Measurements from ENCODE around the gene DSE.

DNA sequence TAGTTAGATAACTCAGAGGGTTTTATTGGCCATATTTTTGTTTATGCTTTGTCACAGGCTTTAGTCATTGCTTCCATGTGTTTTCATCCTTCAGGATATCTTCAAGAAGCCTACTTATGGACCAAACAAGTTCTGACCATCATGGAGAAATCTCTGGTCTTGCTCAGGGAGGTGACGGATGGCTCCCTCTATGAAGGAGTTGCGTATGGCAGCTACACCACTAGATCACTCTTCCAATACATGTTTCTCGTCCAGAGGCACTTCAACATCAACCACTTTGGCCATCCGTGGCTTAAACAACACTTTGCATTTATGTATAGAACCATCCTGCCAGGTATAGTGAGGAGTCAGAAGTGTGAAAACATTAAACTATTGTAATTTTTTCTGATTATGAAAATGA lies 60.1 kb downstream of the DSE start:
- TF ChIP-seq, protein P1, sequence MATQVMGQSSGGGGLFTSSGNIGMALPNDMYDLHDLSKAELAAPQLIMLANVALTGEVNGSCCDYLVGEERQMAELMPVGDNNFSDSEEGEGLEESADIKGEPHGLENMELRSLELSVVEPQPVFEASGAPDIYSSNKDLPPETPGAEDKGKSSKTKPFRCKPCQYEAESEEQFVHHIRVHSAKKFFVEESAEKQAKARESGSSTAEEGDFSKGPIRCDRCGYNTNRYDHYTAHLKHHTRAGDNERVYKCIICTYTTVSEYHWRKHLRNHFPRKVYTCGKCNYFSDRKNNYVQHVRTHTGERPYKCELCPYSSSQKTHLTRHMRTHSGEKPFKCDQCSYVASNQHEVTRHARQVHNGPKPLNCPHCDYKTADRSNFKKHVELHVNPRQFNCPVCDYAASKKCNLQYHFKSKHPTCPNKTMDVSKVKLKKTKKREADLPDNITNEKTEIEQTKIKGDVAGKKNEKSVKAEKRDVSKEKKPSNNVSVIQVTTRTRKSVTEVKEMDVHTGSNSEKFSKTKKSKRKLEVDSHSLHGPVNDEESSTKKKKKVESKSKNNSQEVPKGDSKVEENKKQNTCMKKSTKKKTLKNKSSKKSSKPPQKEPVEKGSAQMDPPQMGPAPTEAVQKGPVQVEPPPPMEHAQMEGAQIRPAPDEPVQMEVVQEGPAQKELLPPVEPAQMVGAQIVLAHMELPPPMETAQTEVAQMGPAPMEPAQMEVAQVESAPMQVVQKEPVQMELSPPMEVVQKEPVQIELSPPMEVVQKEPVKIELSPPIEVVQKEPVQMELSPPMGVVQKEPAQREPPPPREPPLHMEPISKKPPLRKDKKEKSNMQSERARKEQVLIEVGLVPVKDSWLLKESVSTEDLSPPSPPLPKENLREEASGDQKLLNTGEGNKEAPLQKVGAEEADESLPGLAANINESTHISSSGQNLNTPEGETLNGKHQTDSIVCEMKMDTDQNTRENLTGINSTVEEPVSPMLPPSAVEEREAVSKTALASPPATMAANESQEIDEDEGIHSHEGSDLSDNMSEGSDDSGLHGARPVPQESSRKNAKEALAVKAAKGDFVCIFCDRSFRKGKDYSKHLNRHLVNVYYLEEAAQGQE (IDR thresholded peaks at IDR 0.05; ENCODE audit: low read depth): no peak
- TF ChIP-seq, protein P2, sequence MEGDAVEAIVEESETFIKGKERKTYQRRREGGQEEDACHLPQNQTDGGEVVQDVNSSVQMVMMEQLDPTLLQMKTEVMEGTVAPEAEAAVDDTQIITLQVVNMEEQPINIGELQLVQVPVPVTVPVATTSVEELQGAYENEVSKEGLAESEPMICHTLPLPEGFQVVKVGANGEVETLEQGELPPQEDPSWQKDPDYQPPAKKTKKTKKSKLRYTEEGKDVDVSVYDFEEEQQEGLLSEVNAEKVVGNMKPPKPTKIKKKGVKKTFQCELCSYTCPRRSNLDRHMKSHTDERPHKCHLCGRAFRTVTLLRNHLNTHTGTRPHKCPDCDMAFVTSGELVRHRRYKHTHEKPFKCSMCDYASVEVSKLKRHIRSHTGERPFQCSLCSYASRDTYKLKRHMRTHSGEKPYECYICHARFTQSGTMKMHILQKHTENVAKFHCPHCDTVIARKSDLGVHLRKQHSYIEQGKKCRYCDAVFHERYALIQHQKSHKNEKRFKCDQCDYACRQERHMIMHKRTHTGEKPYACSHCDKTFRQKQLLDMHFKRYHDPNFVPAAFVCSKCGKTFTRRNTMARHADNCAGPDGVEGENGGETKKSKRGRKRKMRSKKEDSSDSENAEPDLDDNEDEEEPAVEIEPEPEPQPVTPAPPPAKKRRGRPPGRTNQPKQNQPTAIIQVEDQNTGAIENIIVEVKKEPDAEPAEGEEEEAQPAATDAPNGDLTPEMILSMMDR (IDR thresholded peaks at IDR 0.05 in 2 of 3, conservative IDR thresholded peaks at IDR 0.05 in 1 of 3; ENCODE audit: borderline replicate concordance in 1 of 3, insufficient read depth in 1 of 3, low read depth in 2 of 3, low read length in 2 of 3): no peak
- TF ChIP-seq POLR2A (IDR thresholded peaks at IDR 0.05; ENCODE audit: borderline replicate concordance, extremely low read depth, insufficient read depth, insufficient read length) (no peak), JUND (IDR thresholded peaks at IDR 0.05) (no peak), RAD21 (IDR thresholded peaks at IDR 0.05; ENCODE audit: low read depth) (no peak), POLR2AphosphoS5 (IDR thresholded peaks at IDR 0.05; ENCODE audit: low read depth, low read length) (no peak), YY1 (IDR thresholded peaks at IDR 0.05; ENCODE audit: extremely low read depth, insufficient replicate concordance, low read depth, low read length) (no peak), SRF (IDR thresholded peaks at IDR 0.05; ENCODE audit: low read depth) (no peak)
- TF ChIP-seq, protein P3, sequence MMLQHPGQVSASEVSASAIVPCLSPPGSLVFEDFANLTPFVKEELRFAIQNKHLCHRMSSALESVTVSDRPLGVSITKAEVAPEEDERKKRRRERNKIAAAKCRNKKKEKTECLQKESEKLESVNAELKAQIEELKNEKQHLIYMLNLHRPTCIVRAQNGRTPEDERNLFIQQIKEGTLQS (IDR thresholded peaks at IDR 0.05): no peak
- TF ChIP-seq, protein P4, sequence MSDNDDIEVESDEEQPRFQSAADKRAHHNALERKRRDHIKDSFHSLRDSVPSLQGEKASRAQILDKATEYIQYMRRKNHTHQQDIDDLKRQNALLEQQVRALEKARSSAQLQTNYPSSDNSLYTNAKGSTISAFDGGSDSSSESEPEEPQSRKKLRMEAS (IDR thresholded peaks at IDR 0.05): no peak
- TF ChIP-seq, protein P5, sequence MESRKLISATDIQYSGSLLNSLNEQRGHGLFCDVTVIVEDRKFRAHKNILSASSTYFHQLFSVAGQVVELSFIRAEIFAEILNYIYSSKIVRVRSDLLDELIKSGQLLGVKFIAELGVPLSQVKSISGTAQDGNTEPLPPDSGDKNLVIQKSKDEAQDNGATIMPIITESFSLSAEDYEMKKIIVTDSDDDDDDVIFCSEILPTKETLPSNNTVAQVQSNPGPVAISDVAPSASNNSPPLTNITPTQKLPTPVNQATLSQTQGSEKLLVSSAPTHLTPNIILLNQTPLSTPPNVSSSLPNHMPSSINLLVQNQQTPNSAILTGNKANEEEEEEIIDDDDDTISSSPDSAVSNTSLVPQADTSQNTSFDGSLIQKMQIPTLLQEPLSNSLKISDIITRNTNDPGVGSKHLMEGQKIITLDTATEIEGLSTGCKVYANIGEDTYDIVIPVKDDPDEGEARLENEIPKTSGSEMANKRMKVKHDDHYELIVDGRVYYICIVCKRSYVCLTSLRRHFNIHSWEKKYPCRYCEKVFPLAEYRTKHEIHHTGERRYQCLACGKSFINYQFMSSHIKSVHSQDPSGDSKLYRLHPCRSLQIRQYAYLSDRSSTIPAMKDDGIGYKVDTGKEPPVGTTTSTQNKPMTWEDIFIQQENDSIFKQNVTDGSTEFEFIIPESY (IDR thresholded peaks at IDR 0.05; ENCODE audit: extremely low read depth, insufficient replicate concordance, low read length): no peak
